Bronchus fibroblast of lung (primary cell): ENCODE results near the gene TRIM74. TPM values are rescaled to one million over a fixed set of nuclear protein-coding genes. Genes with fewer than 3 reads are reported as not detected.

Source experiments
- total RNA-seq: library from RNA; depleted of rRNA; stranded (reverse); fragments of >200 nt; gene quantifications from 2 replicates; pipeline ENCODE4 v1.2.3, GENCODE V29; 2015

TRIM74 gene
- total RNA-seq: under 0.01 TPM in 1 of 2 replicates, not detected in the other

GRCh38 chr7:72968980-72969516 lies at the start of gene TRIM74:
Gene TRIM74 (minus strand): TSS chr7:72969466. CDS start chr7:72966157, 3,309 bp downstream.

GRCh38 chr7:72924733-72925545 lies 44.3 kb downstream of the TRIM74 start, which contains the start of gene POM121:
Gene POM121 (plus strand): TSS chr7:72925095. CDS start chr7:72925122, 27 bp downstream.

Other genes starting within 250 kb of the TRIM74 start
- 0.30 and 0.67 TPM in 2 replicates for gene TYW1B, start 141.3 kb downstream of the TRIM74 start, total RNA-seq
- gene POM121, start 44.4 kb downstream of the TRIM74 start, total RNA-seq: 7.9 TPM in 2 replicates
- not detected in 2 replicates for gene SPDYE8, start 60.3 kb upstream of the TRIM74 start, total RNA-seq
- gene SPDYE11, start 88.4 kb upstream of the TRIM74 start, total RNA-seq: not detected in 2 replicates
- gene SPDYE9, start 116.6 kb upstream of the TRIM74 start, total RNA-seq: not detected in 2 replicates